DMS79 (cell line): ENCODE measurements around the gene CYP27A1.

Experiments used
- DNase-seq: peaks from one replicate; lab custom pipeline; 2025; lab: John Stamatoyannopoulos, UW

Gene CYP27A1

DNA sequence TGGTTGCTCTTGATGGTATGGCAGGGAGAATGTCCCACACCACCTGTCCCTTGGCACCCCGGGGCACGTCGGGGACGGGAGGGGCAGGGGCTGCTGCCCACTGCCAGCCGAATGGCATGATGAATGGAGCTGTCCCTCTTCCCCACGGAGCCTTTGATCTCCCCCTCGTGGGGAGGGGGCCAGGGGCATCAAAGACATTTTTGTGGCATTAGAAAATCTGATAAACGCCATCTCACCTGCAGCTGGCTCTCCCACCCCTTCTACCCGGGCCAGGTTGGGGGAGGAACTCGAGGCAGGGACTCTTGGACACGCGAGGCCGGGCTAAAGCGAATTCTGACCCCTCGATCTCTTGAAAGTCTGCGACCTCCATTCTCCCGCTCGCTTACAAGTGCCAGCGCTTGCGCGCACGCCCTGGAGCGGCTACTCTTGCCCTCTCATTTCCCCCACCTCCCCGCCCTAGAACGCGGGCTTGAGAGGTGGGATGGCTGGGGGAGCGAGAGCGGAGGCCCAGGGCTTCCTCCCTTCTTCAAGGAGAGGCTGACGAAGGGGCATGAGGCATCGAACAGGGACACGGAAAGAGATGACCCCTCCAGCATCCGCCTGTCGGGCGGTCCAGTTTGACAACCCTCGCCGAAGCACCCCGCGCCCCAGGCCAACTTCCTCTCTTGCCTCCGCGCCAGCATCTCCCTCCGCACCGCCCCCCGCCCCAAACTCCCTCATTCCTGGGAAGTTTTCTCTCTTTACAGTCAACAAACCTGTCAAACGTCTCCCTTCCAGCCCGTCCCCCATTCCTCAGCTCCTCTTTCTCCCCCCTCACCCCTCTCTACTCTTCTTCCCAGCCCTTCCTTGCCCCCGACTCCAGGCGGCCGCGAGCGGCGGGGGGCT lies 77.0 kb downstream of the CYP27A1 start:
- no peak for DNase-seq

DNA sequence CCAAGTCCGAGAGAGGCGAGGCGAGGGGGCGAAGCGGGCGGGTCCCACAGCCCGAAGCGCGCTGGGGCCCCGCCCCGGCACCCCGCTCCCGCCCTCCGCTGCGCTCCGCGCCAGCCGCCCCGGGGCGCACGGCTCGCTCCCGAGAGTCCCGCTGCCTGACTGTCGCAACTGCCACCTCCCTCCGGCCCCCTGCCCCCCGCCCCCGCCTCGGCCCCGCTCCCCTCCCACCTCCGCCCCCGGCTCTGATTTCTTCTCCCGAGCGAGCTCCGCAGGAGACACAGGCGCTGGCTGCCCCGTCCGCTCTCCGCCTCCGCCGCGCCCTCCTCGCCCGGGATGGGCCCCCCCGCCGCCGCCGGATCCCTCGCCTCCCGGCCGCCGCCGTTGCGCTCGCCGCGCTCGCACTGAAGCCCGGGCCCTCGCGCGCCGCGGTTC lies 77.6 kb downstream of the CYP27A1 start, which contains the start of gene WNT6:
WNT6 (plus strand) TSS at position 250 of the 432 bp plus-strand sequence. CDS start 233 bp downstream, outside the sequence.
- no peak for DNase-seq

- DNase-seq: no peak
These were observed 78.3 kb downstream of the CYP27A1 start for GRCh38 chr2:218859988-218860831.

GRCh38 chr2:218860950-218861381 lies 79.0 kb downstream of the CYP27A1 start:
- DNase-seq: peak; percentile 51

DNA sequence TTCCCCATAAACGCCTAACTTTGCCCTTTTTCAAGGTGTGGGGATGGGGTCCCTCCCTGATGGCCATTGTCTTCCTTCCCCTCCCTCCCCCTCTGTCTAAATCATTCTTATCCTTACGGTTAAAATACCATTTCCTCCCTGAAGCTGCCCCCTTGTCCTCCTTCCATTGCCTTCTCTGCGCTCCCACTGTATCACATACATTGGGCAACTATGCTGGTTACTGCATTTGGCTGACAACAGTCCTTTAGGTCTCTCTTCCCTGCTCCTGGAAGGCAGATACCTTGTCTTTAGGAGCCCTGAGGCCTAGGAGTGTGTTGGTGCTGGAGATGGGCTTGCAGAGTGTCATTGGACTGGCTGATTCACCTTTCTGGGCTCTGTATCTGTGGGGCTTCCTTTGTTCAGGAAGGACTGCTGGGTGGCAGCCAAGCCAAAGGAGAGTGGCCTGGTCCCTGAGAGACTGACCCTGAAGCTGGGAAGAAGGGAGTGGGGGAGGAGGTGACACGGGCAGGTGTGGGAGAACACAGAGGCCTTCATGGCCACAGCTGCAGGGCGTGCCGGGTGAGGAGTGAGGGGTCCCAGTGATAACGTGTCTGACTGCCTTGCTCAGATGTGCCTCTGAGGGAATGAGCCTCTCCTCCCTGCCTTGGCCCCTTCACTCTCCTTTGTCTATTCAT lies 79.8 kb downstream of the CYP27A1 start:
- no peak for DNase-seq

DNA sequence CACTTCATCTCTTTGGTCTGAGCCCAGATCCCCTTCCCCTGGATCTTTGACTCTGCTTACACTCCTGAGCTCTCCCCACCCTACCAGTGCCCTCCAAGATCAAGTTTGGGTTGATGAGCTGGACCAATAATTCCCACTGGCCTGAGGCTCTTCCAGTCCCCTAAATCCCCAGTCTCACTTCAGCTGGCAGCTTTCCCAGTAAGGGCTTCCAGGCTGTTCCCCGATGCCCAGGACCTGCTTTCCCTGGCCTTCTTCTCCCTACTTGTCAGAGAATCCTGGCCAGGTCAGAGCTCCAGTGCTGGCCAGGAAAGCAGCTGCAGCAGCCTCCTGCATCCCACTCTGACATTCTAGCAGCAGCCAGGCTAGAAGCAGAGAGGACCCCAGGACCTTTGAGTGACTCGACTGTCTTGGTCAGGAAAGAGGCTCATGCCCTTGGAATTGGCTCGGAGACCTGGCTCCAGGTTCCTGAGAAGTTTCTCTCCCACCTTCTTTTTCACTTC lies 81.1 kb downstream of the CYP27A1 start:
- no peak for DNase-seq
